Measurements from ENCODE around the gene ZNF17.

DNA sequence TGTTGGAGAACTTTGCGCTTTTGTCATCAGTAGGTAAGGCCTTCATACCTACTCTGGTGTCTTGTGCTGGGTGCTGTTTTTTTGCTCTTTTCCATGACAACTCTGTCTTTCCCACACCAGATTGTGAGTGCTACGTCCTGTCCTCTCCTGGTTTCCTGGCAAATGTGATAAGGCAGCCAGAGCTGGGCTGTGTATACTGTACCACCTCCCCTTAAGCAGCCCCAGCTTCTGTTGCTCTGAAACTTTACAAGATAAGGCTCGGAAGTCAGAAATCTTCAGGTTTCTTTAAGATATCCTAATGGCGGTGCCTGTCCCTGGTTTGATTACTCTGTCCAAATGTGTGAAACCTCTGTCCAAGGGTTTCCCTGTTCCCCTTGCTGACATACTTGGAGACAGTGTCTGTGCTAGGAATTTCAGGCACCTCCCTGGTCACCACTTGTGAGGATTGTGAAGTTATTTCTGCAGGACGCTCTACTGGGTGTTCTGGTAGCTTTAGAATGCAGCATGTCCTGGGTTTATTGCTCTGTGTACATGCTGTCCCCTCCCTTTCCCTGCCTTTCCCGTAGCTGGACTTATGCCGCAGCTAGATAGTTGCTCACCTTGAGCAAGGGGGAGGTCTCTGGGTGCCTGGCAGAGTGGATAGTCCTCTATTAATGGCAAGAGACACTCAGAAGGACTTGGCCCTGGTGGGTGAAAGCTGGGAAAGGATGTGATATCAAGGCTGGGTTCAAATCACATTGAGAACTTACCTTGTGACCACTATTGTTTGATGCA, 31.2 kb downstream of the ZNF17 start:
- TF ChIP-seq, protein P1, sequence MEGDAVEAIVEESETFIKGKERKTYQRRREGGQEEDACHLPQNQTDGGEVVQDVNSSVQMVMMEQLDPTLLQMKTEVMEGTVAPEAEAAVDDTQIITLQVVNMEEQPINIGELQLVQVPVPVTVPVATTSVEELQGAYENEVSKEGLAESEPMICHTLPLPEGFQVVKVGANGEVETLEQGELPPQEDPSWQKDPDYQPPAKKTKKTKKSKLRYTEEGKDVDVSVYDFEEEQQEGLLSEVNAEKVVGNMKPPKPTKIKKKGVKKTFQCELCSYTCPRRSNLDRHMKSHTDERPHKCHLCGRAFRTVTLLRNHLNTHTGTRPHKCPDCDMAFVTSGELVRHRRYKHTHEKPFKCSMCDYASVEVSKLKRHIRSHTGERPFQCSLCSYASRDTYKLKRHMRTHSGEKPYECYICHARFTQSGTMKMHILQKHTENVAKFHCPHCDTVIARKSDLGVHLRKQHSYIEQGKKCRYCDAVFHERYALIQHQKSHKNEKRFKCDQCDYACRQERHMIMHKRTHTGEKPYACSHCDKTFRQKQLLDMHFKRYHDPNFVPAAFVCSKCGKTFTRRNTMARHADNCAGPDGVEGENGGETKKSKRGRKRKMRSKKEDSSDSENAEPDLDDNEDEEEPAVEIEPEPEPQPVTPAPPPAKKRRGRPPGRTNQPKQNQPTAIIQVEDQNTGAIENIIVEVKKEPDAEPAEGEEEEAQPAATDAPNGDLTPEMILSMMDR (conservative IDR thresholded peaks at IDR 0.05; ENCODE audit: low read length): no peak
- TF ChIP-seq EZH2phosphoT487 (IDR thresholded peaks at IDR 0.05; ENCODE audit: borderline replicate concordance): no peak
